WTC11 (cell line): ENCODE results near the gene SRD5A1. TPM values are rescaled to one million over a fixed set of nuclear protein-coding genes. Genes with fewer than 3 reads are reported as not detected.

Experiments
- ATAC-seq: fragments of 200-7000 bp; cut with Tn5 transposase; 2 replicates; pipeline ENCODE4 v1.10.0; 2021; ENCODE audit warnings: mild to moderate bottlenecking, moderate library complexity
- CTCF ChIA-PET: fragments of 300-600 bp; sonication (Branson Sonifier 250); formaldehyde crosslinking; loops from one replicate; lab custom pipeline; 2021; ENCODE audit warnings: antibody characterized with exemption; lab: Charles Lee
- POLR2A ChIA-PET: fragments of 350-600 bp; sonication (Branson Sonifier 250); formaldehyde crosslinking; loops from one replicate; lab custom pipeline; 2021; ENCODE audit warnings: antibody characterized with exemption; lab: Charles Lee
- DNase-seq: peaks from one replicate; pipeline ENCODE4 v3.0.0; 2021; ENCODE audit warnings: low spot score
- H3K27ac Mint-ChIP-seq: 2 replicates; pipeline ENCODE4 v1.8.0; 2021; ENCODE audit warnings: mixed read lengths
- H3K27me3 Mint-ChIP-seq: 2 replicates; pipeline ENCODE4 v1.8.0; 2021; ENCODE audit warnings: low read depth, mild to moderate bottlenecking, moderate library complexity, mixed read lengths
- H3K36me3 Mint-ChIP-seq: 2 replicates; pipeline ENCODE4 v1.8.0; 2021; ENCODE audit warnings: mixed read lengths
- H3K4me1 Mint-ChIP-seq: 2 replicates; pipeline ENCODE4 v1.8.0; 2022; ENCODE audit warnings: mixed read lengths
- H3K4me3 Mint-ChIP-seq: 2 replicates; pipeline ENCODE4 v1.8.0; 2021; ENCODE audit warnings: mild to moderate bottlenecking, moderate library complexity, mixed read lengths
- H3K9me3 Mint-ChIP-seq: 2 replicates; pipeline ENCODE4 v1.8.0; 2021; ENCODE audit warnings: mixed read lengths
- CBFB ChIP-seq: sonication (generic); formaldehyde crosslinking; IDR thresholded peaks from 2 replicates; pipeline ENCODE4 v1.8.1; 2022; ENCODE audit warnings: mild to moderate bottlenecking, low read depth, missing genetic modification reagents
- CREB1 ChIP-seq: sonication (generic); formaldehyde crosslinking; IDR thresholded peaks from 2 replicates; pipeline ENCODE4 v1.8.0; 2023; ENCODE audit warnings: mild to moderate bottlenecking, missing genetic modification reagents
- CREM ChIP-seq: sonication (generic); formaldehyde crosslinking; IDR thresholded peaks from 2 replicates; pipeline ENCODE4 v1.8.1; 2022; ENCODE audit warnings: mild to moderate bottlenecking, missing genetic modification reagents, moderate library complexity
- GABPB1 ChIP-seq: sonication (generic); formaldehyde crosslinking; IDR thresholded peaks from 2 replicates; pipeline ENCODE4 v1.8.1; 2023; ENCODE audit warnings: mild to moderate bottlenecking, missing genetic modification reagents
- GRHL2 ChIP-seq: fragments of 250-450 bp; sonication (Bioruptor Pico); IDR thresholded peaks from 2 replicates; pipeline ENCODE4 v1.8.0; 2022; ENCODE audit warnings: mild to moderate bottlenecking, moderate library complexity; ENCODE audit not compliant: insufficient replicate concordance, severe bottlenecking
- KAT7 ChIP-seq: sonication (generic); formaldehyde crosslinking; IDR thresholded peaks from 2 replicates; pipeline ENCODE4 v1.8.1; 2023; ENCODE audit warnings: missing genetic modification reagents, mild to moderate bottlenecking, borderline replicate concordance
- MYBL2 ChIP-seq: sonication (generic); formaldehyde crosslinking; IDR thresholded peaks from 2 replicates; pipeline ENCODE4 v1.8.1; 2023; ENCODE audit warnings: mild to moderate bottlenecking, moderate library complexity, missing genetic modification reagents
- NR1H2 ChIP-seq: sonication (generic); formaldehyde crosslinking; IDR thresholded peaks from 2 replicates; pipeline ENCODE4 v1.9.0; 2021; ENCODE audit warnings: mild to moderate bottlenecking, moderate library complexity, missing genetic modification reagents
- OVOL2 ChIP-seq: fragments of 250-450 bp; sonication (Bioruptor Pico); IDR thresholded peaks from 2 replicates; pipeline ENCODE4 v1.9.0; 2021; ENCODE audit warnings: mild to moderate bottlenecking, borderline replicate concordance
- SMAD4 ChIP-seq: sonication (generic); formaldehyde crosslinking; IDR thresholded peaks from 2 replicates; pipeline ENCODE4 v1.8.0; 2022; ENCODE audit warnings: mild to moderate bottlenecking, missing genetic modification reagents
- TEAD1 ChIP-seq: sonication (generic); formaldehyde crosslinking; IDR thresholded peaks from 2 replicates; pipeline ENCODE4 v1.8.0; 2022; ENCODE audit warnings: mild to moderate bottlenecking, missing genetic modification reagents
- TEAD4 ChIP-seq: sonication (generic); formaldehyde crosslinking; IDR thresholded peaks from 2 replicates; pipeline ENCODE4 v1.8.0; 2022; ENCODE audit warnings: mild to moderate bottlenecking, missing genetic modification reagents
- ZNF138 ChIP-seq: sonication (generic); formaldehyde crosslinking; conservative IDR thresholded peaks from 2 replicates; pipeline ENCODE4 v1.8.1; 2022; ENCODE audit warnings: mild to moderate bottlenecking, moderate library complexity, missing genetic modification reagents
- ZNF416 ChIP-seq: fragments of 250-450 bp; sonication (Bioruptor Pico); IDR thresholded peaks from 2 replicates; pipeline ENCODE4 v1.9.0; 2021; ENCODE audit warnings: mild to moderate bottlenecking, inconsistent platforms
- total RNA-seq: library from RNA; stranded (reverse); gene quantifications from 3 replicates; pipeline ENCODE4 v1.2.3, GENCODE V29; 2021
- TF ChIP-seq, protein P1 (sequence below): sonication (generic); formaldehyde crosslinking; IDR thresholded peaks from 2 replicates; pipeline ENCODE4 v1.8.0; 2023; ENCODE audit warnings: mild to moderate bottlenecking, missing genetic modification reagents
- TF ChIP-seq, protein P2 (sequence below): sonication (generic); formaldehyde crosslinking; IDR thresholded peaks from 2 replicates; pipeline ENCODE4 v1.8.0; 2022; ENCODE audit warnings: missing genetic modification reagents
- TF ChIP-seq, protein P3 (sequence below): fragments of 250-450 bp; sonication (Bioruptor Pico); IDR thresholded peaks from 2 replicates; pipeline ENCODE4 v1.9.0; 2021; ENCODE audit warnings: mild to moderate bottlenecking
- TF ChIP-seq, protein P4 (sequence below): sonication (generic); formaldehyde crosslinking; IDR thresholded peaks from 2 replicates; pipeline ENCODE4 v1.8.0; 2022; ENCODE audit warnings: mild to moderate bottlenecking, missing genetic modification reagents
- TF ChIP-seq, protein P5 (sequence below): sonication (generic); formaldehyde crosslinking; IDR thresholded peaks from 2 replicates; pipeline ENCODE4 v1.8.1; 2023; ENCODE audit warnings: mild to moderate bottlenecking, missing genetic modification reagents
- TF ChIP-seq, protein P6 (sequence below): sonication (generic); formaldehyde crosslinking; conservative IDR thresholded peaks from 2 replicates; pipeline ENCODE4 v1.8.1; 2023; ENCODE audit warnings: mild to moderate bottlenecking, low read depth, missing genetic modification reagents, moderate library complexity

Gene SRD5A1
- total RNA-seq, 1 experiment from 2014 or later, result 36.9 TPM

DNA sequence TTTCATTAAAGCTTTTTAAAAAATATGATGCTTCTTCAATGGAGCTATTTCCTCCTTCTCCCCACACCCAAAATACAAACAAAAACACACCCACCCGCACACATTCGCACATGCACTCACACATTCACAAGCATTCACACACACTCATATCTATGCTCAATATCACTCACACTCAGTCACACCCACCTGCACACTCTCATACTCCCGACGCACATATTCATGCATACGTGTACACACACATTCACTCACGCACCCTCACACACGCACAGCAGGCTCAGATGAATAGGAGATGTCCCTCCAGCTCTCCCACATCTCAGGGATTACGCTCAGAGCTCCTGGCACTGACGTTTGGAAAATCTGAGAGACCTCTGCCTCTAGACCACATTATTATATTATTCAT lies 54.3 kb downstream of the SRD5A1 start:
- peaks cover 30% of the 10 kb centered on the region for H3K27me3 Mint-ChIP-seq
- H3K27ac Mint-ChIP-seq, result no peak overlapping the region
- peaks cover 2% of the 10 kb centered on the region; the same call in 1 of the 2 replicates for H3K9me3 Mint-ChIP-seq
- POLR2A ChIA-PET, result interaction anchor here (0.9 kb wide), 1 partner anchor 55 kb away, joined by 3 read pairs; the partner anchor contains the start of gene NSUN2
- no peaks in the 10 kb centered on the region for H3K36me3 Mint-ChIP-seq
- H3K4me3 Mint-ChIP-seq, result peak overlapping the region; percentile 32
- CTCF ChIA-PET, result interaction anchor here (0.6 to 1.5 kb wide), 3 partner anchors 21 to 38 kb away, joined by 3 to 4 read pairs (median 3); no protein-coding TSS in a partner anchor
- ATAC-seq (no peak), DNase-seq (no peak)
- TF ChIP-seq NR1H2 (CRISPR knock-in tag) (no peak), ZNF138 (CRISPR knock-in tag) (no peak), CREM (CRISPR knock-in tag) (no peak), CREB1 (CRISPR knock-in tag) (no peak), SMAD4 (no peak), MYBL2 (CRISPR knock-in tag) (no peak), OVOL2 (CRISPR knock-in tag) (no peak), GABPB1 (CRISPR knock-in tag) (no peak)
- TF ChIP-seq, protein P1, sequence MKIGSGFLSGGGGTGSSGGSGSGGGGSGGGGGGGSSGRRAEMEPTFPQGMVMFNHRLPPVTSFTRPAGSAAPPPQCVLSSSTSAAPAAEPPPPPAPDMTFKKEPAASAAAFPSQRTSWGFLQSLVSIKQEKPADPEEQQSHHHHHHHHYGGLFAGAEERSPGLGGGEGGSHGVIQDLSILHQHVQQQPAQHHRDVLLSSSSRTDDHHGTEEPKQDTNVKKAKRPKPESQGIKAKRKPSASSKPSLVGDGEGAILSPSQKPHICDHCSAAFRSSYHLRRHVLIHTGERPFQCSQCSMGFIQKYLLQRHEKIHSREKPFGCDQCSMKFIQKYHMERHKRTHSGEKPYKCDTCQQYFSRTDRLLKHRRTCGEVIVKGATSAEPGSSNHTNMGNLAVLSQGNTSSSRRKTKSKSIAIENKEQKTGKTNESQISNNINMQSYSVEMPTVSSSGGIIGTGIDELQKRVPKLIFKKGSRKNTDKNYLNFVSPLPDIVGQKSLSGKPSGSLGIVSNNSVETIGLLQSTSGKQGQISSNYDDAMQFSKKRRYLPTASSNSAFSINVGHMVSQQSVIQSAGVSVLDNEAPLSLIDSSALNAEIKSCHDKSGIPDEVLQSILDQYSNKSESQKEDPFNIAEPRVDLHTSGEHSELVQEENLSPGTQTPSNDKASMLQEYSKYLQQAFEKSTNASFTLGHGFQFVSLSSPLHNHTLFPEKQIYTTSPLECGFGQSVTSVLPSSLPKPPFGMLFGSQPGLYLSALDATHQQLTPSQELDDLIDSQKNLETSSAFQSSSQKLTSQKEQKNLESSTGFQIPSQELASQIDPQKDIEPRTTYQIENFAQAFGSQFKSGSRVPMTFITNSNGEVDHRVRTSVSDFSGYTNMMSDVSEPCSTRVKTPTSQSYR (CRISPR knock-in tag), result no peak
- TF ChIP-seq, protein P2, sequence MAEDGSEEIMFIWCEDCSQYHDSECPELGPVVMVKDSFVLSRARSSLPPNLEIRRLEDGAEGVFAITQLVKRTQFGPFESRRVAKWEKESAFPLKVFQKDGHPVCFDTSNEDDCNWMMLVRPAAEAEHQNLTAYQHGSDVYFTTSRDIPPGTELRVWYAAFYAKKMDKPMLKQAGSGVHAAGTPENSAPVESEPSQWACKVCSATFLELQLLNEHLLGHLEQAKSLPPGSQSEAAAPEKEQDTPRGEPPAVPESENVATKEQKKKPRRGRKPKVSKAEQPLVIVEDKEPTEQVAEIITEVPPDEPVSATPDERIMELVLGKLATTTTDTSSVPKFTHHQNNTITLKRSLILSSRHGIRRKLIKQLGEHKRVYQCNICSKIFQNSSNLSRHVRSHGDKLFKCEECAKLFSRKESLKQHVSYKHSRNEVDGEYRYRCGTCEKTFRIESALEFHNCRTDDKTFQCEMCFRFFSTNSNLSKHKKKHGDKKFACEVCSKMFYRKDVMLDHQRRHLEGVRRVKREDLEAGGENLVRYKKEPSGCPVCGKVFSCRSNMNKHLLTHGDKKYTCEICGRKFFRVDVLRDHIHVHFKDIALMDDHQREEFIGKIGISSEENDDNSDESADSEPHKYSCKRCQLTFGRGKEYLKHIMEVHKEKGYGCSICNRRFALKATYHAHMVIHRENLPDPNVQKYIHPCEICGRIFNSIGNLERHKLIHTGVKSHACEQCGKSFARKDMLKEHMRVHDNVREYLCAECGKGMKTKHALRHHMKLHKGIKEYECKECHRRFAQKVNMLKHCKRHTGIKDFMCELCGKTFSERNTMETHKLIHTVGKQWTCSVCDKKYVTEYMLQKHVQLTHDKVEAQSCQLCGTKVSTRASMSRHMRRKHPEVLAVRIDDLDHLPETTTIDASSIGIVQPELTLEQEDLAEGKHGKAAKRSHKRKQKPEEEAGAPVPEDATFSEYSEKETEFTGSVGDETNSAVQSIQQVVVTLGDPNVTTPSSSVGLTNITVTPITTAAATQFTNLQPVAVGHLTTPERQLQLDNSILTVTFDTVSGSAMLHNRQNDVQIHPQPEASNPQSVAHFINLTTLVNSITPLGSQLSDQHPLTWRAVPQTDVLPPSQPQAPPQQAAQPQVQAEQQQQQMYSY (CRISPR knock-in tag), result no peak
- peaks cover 4% of the 10 kb centered on the region for H3K4me1 Mint-ChIP-seq

DNA sequence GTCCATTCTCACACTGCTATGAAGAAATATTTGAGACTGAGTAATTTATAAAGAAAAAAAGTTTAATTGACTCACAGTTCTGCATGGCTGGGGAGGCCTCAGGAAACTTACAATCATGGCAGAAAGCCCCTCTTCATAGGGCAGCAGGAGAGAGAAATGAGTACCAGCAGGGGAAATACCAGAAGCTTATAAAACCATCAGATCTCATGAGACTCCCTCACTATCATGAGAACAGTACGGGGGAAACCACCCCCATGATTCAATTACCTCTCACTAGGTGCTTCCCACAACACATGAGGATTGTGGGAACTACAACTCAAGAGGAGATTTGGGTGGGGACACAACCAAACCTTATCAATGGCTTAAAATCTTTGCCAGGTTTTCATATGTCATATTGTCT lies 59.7 kb downstream of the SRD5A1 start:
- Mint-ChIP-seq H3K4me3 (no peak overlapping the region), H3K9me3 (no peaks in the 10 kb centered on the region), H3K36me3 (no peaks in the 10 kb centered on the region), H3K4me1 (no peaks in the 10 kb centered on the region), H3K27me3 (peaks cover 7% of the 10 kb centered on the region), H3K27ac (no peak overlapping the region)
- ATAC-seq (no peak), DNase-seq (no peak)
- CTCF ChIA-PET, result no interaction called here
- POLR2A ChIA-PET, result no interaction called here
- TF ChIP-seq, protein P3, sequence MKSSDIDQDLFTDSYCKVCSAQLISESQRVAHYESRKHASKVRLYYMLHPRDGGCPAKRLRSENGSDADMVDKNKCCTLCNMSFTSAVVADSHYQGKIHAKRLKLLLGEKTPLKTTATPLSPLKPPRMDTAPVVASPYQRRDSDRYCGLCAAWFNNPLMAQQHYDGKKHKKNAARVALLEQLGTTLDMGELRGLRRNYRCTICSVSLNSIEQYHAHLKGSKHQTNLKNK, result no peak
- TF ChIP-seq, protein P2 (CRISPR knock-in tag), result no peak
- no peak for TF ChIP-seq ZNF416 (CRISPR knock-in tag)
- TF ChIP-seq KAT7 (CRISPR knock-in tag), result no peak
- TF ChIP-seq, protein P4, sequence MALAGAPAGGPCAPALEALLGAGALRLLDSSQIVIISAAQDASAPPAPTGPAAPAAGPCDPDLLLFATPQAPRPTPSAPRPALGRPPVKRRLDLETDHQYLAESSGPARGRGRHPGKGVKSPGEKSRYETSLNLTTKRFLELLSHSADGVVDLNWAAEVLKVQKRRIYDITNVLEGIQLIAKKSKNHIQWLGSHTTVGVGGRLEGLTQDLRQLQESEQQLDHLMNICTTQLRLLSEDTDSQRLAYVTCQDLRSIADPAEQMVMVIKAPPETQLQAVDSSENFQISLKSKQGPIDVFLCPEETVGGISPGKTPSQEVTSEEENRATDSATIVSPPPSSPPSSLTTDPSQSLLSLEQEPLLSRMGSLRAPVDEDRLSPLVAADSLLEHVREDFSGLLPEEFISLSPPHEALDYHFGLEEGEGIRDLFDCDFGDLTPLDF (CRISPR knock-in tag), result no peak
- TF ChIP-seq CBFB (CRISPR knock-in tag), result no peak
- TF ChIP-seq, protein P5, sequence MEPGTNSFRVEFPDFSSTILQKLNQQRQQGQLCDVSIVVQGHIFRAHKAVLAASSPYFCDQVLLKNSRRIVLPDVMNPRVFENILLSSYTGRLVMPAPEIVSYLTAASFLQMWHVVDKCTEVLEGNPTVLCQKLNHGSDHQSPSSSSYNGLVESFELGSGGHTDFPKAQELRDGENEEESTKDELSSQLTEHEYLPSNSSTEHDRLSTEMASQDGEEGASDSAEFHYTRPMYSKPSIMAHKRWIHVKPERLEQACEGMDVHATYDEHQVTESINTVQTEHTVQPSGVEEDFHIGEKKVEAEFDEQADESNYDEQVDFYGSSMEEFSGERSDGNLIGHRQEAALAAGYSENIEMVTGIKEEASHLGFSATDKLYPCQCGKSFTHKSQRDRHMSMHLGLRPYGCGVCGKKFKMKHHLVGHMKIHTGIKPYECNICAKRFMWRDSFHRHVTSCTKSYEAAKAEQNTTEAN, result no peak
- TF ChIP-seq GRHL2 (CRISPR knock-in tag), result no peak
- no peak for TF ChIP-seq TEAD1 (CRISPR knock-in tag)
- no peak for TF ChIP-seq TEAD4 (CRISPR knock-in tag)
- TF ChIP-seq, protein P6, sequence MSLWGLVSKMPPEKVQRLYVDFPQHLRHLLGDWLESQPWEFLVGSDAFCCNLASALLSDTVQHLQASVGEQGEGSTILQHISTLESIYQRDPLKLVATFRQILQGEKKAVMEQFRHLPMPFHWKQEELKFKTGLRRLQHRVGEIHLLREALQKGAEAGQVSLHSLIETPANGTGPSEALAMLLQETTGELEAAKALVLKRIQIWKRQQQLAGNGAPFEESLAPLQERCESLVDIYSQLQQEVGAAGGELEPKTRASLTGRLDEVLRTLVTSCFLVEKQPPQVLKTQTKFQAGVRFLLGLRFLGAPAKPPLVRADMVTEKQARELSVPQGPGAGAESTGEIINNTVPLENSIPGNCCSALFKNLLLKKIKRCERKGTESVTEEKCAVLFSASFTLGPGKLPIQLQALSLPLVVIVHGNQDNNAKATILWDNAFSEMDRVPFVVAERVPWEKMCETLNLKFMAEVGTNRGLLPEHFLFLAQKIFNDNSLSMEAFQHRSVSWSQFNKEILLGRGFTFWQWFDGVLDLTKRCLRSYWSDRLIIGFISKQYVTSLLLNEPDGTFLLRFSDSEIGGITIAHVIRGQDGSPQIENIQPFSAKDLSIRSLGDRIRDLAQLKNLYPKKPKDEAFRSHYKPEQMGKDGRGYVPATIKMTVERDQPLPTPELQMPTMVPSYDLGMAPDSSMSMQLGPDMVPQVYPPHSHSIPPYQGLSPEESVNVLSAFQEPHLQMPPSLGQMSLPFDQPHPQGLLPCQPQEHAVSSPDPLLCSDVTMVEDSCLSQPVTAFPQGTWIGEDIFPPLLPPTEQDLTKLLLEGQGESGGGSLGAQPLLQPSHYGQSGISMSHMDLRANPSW (CRISPR knock-in tag), result no peak
